Right lobe of liver (tissue), 4 donors: ENCODE measurements around the gene MSANTD3.
A peak's percentile ranks its signal among the peaks of the same experiment; 100 is the strongest.

Experiments used
- CTCF ChIP-seq, 4 donors: fragments of 200-600 bp in 3 of 4; fragments of 450-650 bp in 1 of 4; IDR thresholded peaks; one replicate each; pipeline versions ENCODE4 v1.5.1 to v1.8.0; 2016 to 2022; ENCODE audit warnings: antibody characterized with exemption in 4 of 4, mild to moderate bottlenecking in 2 of 4
- POLR2A ChIP-seq: fragments of 450-650 bp; IDR thresholded peaks from one replicate; pipeline ENCODE4 v1.6.1; 2017; ENCODE audit warnings: antibody characterized with exemption, mild to moderate bottlenecking
- donor health status: DM: no; HTN: no; CAD: no.
- donor health status: DM: no; HTN: no; CAD: no.
- donor health status: DM: no; HTN: yes; CAD: no.

- TF ChIP-seq CTCF (IDR thresholded peaks at IDR 0.05), result no peak
- peak; percentile 40 for TF ChIP-seq POLR2A
Observed at GRCh38 chr9:100425758-100426157, 1.2 kb upstream of the MSANTD3 start.
